Breast epithelium (tissue), 3 donors: ENCODE measurements around the gene PCDHGB4.

Source experiments
- CTCF ChIP-seq, 3 donors: fragments of 450-650 bp; IDR thresholded peaks; one replicate each; pipeline ENCODE4 v1.5.1; 2016 to 2017; ENCODE audit warnings: antibody characterized with exemption in 3 of 3, mild to moderate bottlenecking in 3 of 3, moderate library complexity in 3 of 3
- POLR2A ChIP-seq: fragments of 450-650 bp; IDR thresholded peaks from one replicate; pipeline ENCODE4 v1.6.1; 2016; ENCODE audit warnings: antibody characterized with exemption, mild to moderate bottlenecking, moderate library complexity
- POLR2AphosphoS5 ChIP-seq, 3 donors: sonication (generic); formaldehyde crosslinking; IDR thresholded peaks; one replicate each; pipeline ENCODE4 v1.6.1; 2017; ENCODE audit warnings: antibody characterized with exemption in 3 of 3

GRCh38 chr5:141412854-141413539 lies 25.5 kb downstream of the PCDHGB4 start, which contains the start of gene PCDHGA10:
- TF ChIP-seq CTCF (IDR thresholded peaks at IDR 0.05) (peak in 1 of 3 donors; percentile 19), POLR2A (no peak), POLR2AphosphoS5 (IDR thresholded peaks at IDR 0.05) (no peak)
